ENCODE measurements around the gene RHBDF2. TPM values are rescaled to one million over a fixed set of nuclear protein-coding genes. Genes with fewer than 3 reads are reported as not detected.

RHBDF2 gene
- total RNA-seq, 1 experiment from 2014 or later, result 9.0 TPM

DNA sequence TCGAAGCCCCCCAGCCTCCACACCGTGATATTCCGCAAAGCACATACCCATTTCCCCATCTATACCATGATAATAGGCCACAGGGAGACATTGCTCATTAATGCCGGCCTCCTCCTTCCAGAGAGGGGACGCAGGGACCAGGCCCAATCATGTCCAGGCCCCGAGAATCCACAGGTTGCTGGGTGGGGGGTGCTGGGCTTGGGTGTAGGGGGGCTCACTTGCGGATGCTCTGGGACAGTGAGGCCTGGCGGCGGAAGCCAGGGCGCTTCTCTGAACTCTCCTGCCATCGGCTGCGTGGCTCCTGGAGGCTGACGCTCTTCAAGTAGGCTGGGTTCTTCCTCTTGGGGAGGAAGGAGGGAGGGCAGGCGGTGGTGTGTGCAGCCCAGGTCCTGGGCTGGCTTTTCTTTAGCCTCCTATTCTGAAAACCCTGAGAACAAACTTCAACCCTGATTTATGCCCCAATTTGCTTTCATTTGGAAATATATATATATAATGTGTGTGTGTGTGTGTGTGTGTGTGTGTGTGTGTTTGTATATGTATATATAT lies 21.6 kb downstream of the RHBDF2 start:
- DNase-seq (ENCODE audit: low spot score), result no peak

DNA sequence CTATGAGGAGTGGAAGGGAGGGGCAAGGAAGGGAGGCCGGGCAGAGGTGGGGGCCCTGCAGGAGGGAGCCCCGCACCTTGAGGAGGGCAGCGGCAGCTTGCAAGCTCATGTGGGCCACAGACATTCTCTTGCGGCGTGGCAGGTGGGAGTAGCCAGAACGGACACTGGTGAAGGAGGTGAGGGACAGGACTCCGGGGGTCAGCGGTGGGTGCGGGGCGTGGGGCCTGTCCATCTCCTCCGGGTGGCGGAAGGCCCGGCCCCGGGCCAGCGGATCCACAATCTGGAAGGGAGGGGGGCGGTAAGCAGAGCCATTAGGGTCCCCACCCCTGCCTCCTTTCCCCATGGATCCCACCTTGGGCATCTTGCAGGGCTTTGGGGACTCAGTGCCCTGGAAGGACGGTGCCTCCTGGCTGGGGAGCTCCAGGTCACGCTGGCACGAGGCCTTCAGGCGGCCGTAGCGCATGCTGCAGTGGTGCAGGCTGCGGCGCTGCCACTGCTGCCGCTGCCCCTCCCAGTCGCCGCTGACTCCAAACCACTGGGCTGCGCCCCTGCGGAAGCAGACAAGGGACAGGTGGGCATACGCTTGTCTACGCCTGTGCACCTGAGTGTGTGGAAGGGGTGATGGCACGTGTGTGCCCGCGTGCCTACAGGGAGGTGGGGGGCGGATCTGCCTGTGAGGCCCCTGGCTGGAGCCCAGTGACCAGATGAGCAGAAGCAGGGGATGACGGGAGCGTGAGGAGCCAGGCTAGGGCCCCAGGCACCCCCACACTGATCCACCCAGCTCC lies 22.3 kb downstream of the RHBDF2 start:
- no peak for DNase-seq (ENCODE audit: low spot score)

DNA sequence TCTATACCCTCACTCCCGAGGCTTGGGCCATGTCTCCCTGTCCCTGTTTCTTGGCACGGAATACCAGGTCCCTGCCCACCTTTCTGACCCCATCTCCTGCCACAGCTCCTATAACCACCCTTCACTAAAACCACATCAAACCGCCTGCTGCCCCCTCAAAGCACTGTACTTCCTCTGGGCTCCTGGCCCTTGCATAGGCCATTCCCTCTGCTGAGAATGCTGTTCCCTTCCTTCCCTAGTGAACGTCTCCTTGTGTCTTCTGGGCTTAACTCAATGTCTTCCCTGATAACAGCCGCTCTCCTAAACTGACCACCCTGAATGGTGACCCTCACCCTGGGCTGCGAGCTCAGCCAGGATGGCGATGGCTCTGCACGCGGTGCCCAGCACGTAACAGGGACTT lies 23.1 kb downstream of the RHBDF2 start:
- DNase-seq (ENCODE audit: low spot score), result no peak

DNA sequence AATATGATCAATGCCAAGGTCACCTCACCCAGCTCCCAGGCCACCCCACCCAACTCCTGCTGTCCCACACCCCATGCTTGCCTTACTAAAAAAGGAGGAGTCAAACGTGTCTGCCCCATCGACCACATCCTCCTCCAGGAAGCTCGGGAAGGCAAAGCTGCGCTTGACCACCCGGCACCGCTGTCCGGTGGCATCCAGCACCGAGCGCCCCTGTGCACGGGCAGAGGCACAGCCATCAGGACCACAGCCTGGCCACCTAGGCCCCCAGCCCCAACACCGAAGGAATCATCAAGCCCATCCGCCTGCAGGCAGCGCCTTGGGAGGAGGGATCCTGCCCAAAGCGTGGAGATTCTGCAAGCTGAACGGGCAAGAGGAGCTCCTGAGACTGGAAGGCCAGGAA lies 23.6 kb downstream of the RHBDF2 start:
- no peak for DNase-seq (ENCODE audit: low spot score)

DNA sequence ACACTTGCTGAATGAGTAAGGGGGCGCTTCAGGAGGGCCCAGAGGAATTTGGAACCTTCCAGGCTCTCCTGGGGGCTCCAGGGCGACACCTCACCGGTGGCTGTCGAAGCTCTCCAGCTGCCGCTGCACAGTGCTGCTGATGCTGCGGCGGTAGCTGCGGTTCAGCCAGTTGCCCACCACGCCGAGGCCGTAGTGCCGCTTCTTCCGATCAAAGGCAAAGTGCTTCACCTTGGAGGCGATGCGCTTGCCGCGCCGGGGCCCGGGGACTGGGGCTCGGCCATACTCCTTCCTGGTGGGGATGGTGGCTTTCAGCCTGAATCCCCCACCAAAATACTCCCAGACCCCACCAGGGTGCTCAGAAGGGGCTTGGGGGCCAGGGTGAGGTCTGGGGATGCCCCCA lies 24.5 kb downstream of the RHBDF2 start:
- no peak for DNase-seq (ENCODE audit: low spot score)

DNA sequence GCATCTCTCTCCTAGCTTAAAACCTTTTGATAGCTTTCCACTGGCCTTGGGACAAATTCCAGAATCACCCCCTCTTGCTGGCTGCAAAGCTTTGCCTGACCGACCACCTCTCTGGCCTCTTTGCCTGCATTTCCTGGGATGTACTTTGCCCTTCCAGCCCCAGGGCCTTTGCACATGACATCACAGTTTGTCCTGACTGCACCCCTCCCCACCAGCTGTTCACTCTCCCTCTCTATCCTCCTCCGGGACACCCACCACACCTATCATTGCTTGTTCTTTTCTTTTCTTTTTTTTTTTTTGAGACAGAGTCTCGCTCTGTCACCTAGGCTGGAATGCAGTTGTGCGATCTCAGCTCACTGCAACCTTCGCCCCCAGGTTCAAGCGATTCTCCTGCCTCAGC lies 25.9 kb downstream of the RHBDF2 start:
- DNase-seq (ENCODE audit: low spot score), result no peak

DNA sequence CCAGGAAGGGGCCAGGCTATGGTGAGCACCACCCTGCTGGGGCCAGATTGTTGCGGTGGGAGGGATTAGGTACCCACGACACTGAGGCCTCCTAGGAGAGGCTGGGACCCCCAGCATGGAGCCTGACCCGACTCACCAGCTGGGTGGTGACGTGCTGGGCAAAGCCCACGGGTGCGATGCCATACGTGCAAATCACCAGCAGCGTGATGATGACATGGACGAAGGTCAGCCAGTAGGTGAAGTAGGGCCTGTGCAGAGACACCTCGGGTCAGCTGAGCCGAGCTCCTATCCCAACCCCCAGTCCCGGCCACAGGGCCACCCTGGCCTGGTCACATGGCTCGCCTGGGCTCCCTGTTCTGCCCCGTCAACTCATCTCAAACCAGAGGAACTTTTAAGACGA lies 26.3 kb downstream of the RHBDF2 start:
- no peak for DNase-seq (ENCODE audit: low spot score)

DNA sequence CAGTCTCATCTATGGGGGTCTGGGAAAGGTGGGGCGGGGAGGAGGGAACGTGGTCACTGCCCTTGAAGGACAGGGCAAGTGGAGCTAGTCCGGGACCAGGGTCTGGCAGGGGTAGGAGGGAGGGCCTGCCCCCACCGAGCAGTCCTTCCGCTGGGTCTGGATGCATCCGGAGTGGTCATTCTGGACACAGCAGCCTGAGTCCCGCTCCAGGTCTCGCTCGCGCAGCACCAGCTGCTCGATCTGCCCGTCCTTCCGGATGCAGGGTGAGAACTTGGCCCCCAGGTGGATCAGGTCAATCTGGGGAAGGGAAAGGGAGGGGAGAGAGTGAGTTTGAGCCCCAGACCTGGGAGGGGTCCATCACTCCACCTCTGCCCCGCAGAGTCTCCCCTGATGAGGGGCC lies 27.0 kb downstream of the RHBDF2 start:
- no peak for DNase-seq (ENCODE audit: low spot score)

DNA sequence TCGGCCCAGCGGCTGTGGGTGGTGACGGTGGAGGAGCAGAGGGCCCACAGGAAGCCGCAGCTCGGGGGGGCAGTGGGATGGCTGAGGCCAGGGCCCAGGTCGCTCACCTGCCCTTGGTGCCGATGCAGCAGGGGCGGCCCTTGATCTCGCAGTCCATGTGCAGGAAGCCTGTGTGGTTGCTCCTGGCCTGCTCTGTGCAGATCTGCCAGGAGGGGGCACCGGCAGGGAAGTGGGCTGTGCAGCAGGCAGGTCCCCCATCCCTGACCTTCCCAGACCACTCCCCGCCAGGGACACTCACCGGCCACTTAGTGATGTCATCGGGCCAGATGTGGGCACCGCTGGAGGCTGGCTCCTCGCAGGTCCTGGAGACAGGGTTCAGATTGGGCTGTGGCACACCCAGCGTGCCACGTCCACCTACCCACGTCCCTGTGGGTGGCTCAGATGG lies 27.7 kb downstream of the RHBDF2 start:
- DNase-seq (ENCODE audit: low spot score), result no peak

DNA sequence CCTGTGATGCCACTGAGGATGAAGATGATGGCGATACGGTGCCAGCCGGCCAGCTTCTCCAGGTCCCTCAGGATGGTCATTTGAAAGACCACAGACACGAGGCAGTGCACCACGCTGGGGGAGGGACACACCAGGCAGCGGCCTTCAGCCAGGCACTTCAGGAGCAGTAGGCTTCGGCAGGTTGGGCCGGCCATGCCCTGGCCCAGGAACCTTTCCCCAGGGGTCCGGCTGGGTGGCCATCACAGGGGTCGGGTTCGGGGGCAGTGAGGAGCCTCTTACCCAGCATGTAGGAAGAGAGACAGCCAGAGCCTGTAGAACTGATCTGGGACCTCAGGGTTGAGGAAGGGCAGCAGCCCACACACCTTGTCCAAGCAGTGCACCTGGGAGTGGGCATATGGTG lies 28.5 kb downstream of the RHBDF2 start:
- DNase-seq (ENCODE audit: low spot score), result no peak

DNA sequence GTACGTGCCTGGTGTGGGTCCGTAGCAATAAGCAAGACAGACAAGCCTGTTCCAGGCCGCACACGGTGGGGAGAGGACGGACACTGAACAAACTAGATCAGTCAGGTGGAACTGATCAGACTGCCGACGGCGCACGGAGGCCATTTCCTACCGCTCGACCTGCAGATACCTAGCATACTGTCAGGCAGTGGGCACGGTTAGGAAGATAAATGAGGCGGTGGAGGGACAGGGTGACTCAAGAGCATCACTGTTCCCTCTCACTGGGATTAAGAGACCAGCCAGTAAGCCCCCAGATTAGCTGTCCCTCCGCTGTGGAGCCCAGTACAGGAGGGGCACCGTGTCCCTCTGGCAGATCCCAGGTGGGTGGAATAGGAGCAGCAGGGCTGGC lies 29.0 kb downstream of the RHBDF2 start:
- no peak for DNase-seq (ENCODE audit: low spot score)

DNA sequence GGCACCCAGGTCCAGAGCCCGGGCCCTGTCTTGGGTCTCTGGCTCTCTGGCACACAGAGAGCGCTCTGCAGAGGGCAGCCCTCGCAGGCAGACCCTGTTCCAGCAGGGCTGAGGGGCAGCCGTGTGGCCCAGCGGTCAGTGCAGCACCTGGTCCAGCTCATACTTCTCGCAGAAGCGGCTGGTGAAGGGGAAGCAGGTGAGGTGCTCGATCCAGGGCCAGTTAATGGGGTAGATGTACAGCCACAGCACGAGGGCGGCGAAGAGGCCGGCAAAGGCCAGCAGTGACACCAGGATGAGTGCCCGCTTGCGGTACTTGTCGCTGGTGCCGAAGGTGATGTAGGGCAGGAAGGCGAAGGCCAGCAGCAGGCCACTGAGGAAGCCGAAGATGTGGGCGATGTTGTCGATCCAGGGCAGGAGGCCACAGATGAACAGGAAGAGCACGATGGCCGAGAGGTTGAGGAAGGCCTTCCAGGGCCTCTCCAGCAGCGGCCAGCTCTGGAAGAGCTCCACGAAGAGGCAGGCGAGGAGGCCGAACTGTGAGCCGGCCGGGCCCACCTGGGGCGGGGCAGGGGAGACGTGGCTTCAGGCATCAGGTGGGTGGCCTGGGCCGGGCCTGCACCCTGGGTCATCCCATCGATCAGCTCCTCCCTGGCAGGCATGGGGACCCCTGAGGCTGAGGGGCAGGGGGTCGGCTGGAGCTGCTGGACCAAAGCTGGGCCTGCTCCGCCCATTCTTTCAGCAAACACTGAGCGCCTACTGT lies 29.5 kb downstream of the RHBDF2 start:
- DNase-seq (ENCODE audit: low spot score), result no peak

DNA sequence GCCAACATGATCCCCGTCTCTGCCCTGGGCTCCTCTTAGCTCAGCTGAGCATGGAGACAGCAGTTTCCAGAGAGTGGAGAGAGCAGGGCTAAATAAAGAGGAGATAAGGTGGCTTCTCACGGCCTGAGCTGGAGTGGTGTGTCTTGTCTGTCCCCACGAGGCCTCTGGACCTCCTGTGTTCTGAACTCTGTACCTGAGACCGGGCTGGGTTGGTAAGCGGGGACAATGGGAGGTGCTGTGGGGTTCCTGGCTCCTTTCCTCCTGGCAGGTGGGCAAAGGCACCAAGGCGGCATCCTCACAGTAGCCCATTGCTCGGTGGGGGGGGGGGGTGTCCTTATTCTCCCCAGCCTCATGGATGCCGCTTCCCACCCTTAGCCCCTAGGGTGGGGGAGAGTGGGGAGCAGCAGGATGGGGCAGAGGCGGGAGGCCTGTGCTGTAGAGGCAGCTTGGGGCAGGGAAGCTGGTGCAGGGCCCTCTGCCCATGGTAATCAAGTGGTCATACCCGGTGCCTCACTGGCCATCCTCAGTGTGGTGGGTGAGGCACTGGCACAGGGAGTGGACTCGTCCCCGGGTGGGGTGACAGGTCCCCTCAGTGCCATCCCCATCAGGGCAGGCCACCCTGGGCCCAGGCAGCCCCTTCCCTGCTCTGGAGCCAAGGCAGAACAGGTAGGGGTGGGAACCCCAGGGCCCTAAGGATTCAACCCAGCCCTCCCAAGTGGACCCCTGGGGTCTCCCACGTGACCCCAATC lies 31.1 kb downstream of the RHBDF2 start:
- DNase-seq (ENCODE audit: low spot score), result no peak

DNA sequence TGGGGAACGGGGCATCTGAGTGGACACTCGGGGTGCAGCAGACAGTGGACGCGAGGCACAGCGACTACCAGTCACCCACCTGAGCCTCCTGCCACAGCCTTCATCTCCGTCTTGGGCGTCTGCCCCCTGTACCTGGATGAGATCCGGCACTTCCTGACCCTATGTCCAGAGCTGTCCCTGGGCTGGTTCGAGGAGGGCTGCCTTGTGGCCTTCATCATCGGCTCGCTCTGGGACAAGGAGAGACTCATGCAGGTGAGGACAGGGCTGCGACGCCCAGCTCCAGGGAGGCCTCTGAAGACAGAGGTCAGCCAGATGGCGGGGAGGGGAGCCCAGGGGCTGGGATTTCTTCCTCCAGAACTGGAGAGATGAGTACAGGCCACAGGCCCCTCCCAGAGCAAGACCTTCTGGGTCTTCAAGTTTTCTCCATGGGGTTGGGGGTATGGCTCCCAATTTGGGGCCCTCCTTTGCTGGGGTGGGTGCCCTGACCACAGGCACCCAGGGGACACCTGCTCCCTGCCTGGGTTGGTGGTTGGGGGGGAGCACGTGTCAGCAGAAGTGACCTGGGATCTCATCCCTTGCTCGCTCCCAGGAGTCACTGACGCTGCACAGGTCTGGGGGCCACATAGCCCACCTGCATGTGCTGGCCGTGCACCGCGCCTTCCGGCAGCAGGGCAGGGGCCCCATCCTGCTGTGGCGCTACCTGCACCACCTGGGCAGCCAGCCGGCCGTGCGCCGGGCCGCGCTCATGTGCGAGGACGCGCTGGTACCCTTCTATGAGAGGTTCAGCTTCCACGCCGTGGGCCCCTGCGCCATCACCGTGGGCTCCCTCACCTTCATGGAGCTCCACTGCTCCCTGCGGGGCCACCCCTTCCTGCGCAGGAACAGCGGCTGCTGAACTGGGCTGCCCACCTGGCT lies 31.9 kb downstream of the RHBDF2 start:
- DNase-seq (ENCODE audit: low spot score), result no peak

DNA sequence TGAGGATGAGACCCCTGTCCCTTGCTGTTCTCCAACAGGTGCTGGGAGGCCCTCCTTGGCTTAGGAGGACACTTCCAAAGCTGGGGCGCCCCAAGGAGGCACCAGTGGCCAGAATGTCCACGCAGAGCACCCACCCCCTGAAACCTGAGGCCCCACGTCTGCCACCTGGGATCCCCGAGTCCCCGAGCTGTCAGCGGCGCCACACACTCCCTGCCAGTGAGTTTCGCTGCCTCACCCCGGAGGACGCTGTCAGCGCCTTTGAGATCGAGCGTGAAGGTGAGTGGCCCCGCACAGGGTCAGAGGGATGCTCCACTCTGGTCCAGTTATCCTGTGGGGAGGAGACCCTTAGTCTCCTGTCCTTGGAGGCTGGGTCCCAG lies 32.6 kb downstream of the RHBDF2 start:
- no peak for DNase-seq (ENCODE audit: low spot score)

DNA sequence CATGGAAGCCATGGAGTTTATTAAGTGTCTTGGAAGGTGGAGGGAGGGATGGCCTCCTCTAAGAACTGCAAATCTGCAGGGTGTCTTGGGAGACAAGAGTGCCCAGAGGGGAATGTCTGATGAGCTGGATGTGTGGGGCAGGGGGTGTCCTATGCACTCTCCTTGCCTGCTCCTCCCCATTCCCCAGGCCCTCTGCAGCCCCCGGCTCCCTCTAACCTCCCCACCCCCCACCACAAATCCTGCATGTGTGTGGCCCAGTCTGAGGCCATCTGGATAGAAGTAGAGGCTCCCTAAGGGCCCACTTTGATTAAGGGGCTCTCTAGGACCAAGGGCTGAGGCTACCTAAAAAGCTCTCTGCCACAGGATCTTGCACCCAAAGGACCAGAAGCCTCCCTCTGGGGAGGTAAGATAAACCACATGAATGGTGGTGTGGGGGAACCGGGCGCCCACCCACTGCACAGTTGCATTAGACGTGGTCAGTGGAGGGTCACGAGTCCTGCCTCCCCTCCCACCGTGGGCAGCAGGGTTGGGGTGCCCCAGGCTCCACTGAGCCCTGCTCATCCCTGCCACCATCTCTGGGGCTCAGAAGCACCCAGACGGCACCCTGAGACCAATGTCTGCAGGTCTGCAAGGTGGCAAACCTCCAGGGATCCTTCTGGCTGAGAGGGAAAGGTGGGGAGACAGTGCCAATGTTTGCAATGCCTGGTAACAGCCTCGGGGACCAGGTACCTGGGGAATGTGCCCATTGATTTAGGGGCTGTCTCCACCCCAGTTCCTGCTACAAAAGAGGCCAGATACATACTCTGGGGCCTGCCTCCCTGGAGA lies 33.2 kb downstream of the RHBDF2 start:
- no peak for DNase-seq (ENCODE audit: low spot score)

DNA sequence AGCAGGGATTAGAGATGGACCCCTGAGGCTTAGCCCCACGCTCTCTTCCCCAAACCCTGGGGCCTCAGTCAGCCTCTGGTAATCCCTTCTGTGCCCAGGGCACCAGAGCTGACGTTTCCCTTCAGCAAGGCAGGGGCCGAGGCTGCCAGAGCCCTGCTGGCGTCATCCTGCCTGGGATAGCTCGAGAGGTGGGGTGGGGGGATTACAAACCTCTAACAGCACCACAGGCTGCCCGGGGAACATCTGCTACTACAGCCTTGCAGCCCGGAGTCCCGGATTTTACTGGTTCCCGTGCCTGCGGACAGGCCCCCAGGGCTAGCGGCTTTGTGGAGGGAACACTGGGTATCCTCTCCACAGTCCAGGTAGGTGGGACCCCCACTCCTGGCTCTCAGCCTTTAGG lies 33.9 kb downstream of the RHBDF2 start, which contains the start of gene AANAT:
Gene AANAT, plus strand, starts transcription at position 238 of the 400 bp plus-strand sequence. CDS start 1,144 bp downstream, outside the sequence.
- no peak for DNase-seq (ENCODE audit: low spot score)

DNA sequence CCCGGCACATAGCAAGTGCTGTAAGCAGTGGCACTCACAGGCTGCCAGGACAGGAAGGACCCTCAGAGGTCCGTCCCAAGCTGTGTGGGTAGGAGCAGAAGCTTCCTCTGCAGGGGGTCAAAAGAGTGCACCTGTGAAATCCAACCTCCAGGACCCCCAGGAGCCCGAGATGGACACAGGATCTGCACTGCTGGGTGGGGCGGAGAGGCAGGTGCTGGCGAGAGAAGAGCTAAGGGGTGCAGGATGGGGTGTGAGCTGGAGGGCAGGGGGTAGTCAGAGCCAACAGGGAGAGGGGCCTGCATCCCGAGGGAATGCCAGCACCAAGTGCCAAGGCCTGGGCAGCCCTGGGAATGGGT lies 34.5 kb downstream of the RHBDF2 start:
- no peak for DNase-seq (ENCODE audit: low spot score)

DNA sequence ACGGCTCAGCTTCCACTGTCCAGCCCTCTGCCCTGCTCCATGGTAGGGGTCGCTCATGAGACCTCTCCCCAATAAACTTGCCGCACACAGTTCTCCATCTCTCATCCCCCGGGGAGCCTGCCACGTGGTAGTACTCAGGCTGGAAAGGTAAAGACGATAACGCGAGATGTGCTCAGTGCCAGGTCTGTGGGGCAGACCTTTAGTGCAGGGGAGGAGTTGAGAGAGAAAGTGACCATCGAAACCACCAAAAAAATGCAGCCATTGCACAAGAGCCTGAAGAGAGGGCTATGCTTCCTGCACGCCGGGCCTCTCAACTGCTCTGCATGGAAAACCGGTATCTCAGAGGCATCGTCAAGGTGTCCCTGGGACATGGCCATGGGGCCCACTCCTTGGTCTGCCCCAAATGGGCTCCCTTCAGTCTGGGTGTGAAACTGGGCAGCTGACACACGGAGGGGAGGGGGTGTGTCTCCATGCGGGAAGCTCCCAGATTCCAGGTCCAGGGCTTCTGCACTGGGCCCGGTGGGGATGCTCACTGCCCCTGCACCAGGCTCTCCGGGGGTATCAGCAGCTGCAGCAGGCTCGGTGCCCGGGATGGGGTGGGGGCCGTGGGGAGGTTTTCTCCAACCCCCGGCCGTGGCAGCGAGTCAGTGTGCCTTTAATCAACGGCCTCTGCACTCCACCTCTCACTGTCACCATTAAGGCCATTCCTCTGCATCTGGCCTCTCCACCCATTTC lies 38.5 kb downstream of the RHBDF2 start:
- DNase-seq (ENCODE audit: low spot score), result no peak
